Neural progenitor cell (in vitro differentiated cells): ENCODE results near the gene CRHR2. TPM values are rescaled to one million over a fixed set of nuclear protein-coding genes. Genes with fewer than 3 reads are reported as not detected.

Source experiments
- DNase-seq: peaks from one replicate; pipeline ENCODE4 v3.0.0-alpha.2; 2016; ENCODE audit warnings: low spot score
- H2AFZ ChIP-seq: fragments of 200-600 bp; sonication (generic); replicated peaks from 2 replicates; pipeline ENCODE4 v1.6.1; 2016; ENCODE audit warnings: antibody characterized with exemption
- H3F3A ChIP-seq: fragments of 200-600 bp; sonication (generic); 2 replicates; pipeline ENCODE4 v1.6.1; 2016; ENCODE audit warnings: antibody characterized with exemption, low read depth
- H3K27ac ChIP-seq: fragments of 200-600 bp; sonication (generic); 2 replicates; pipeline ENCODE4 v1.5.1; 2016; ENCODE audit warnings: mild to moderate bottlenecking
- H3K27me3 ChIP-seq: fragments of 200-600 bp; sonication (generic); 2 replicates; pipeline ENCODE4 v1.6.1; 2016; ENCODE audit warnings: mild to moderate bottlenecking, moderate library complexity
- H3K36me3 ChIP-seq: fragments of 200-600 bp; sonication (generic); 2 replicates; pipeline ENCODE4 v1.5.1; 2016
- H3K4me1 ChIP-seq: fragments of 200-600 bp; sonication (generic); 2 replicates; pipeline ENCODE4 v1.6.1; 2016; ENCODE audit warnings: mixed run types
- H3K4me2 ChIP-seq: fragments of 200-600 bp; sonication (generic); 2 replicates; pipeline ENCODE4 v1.6.1; 2016
- H3K4me3 ChIP-seq: fragments of 200-600 bp; sonication (generic); 2 replicates; pipeline ENCODE4 v1.5.1; 2016
- H3K79me2 ChIP-seq: fragments of 200-600 bp; sonication (generic); 2 replicates; pipeline ENCODE4 v1.6.1; 2016; ENCODE audit warnings: low read depth
- H3K9ac ChIP-seq: fragments of 200-600 bp; sonication (generic); 2 replicates; pipeline ENCODE4 v1.6.1; 2016
- H3K9me3 ChIP-seq: fragments of 200-600 bp; sonication (generic); 2 replicates; pipeline ENCODE4 v1.5.1; 2016; ENCODE audit warnings: low read depth
- H4K20me1 ChIP-seq: fragments of 200-600 bp; sonication (generic); 2 replicates; pipeline ENCODE4 v1.6.1; 2016; ENCODE audit warnings: low read depth
- H3K27ac Mint-ChIP-seq: 3 replicates; pipeline ENCODE4 v1.8.0; 2021; ENCODE audit warnings: mixed read lengths
- H3K27me3 Mint-ChIP-seq: 2 replicates; pipeline ENCODE4 v1.8.0; 2022; ENCODE audit warnings: low read depth, mild to moderate bottlenecking, inconsistent platforms, moderate library complexity, mixed read lengths; ENCODE audit not compliant: insufficient read depth
- H3K36me3 Mint-ChIP-seq: 3 replicates; pipeline ENCODE4 v1.8.0; 2021; ENCODE audit warnings: mixed read lengths
- H3K4me1 Mint-ChIP-seq: 3 replicates; pipeline ENCODE4 v1.8.0; 2021; ENCODE audit warnings: mixed read lengths
- H3K4me3 Mint-ChIP-seq: 3 replicates; pipeline ENCODE4 v1.8.0; 2021; ENCODE audit warnings: mild to moderate bottlenecking, moderate library complexity, mixed read lengths
- H3K9me3 Mint-ChIP-seq: 3 replicates; pipeline ENCODE4 v1.8.0; 2020; ENCODE audit warnings: mixed read lengths
- CTCF ChIP-seq: fragments of 200-600 bp; sonication (generic); IDR thresholded peaks from 2 replicates; pipeline ENCODE4 v1.5.1; 2017; ENCODE audit warnings: antibody characterized with exemption, mild to moderate bottlenecking
- EZH2 ChIP-seq: fragments of 200-600 bp; sonication (generic); IDR thresholded peaks from 2 replicates; pipeline ENCODE4 v1.6.1; 2017; ENCODE audit warnings: antibody characterized with exemption, mild to moderate bottlenecking, moderate library complexity
- EZH2phosphoT487 ChIP-seq: fragments of 200-600 bp; sonication (generic); IDR thresholded peaks from 2 replicates; pipeline ENCODE4 v1.6.1; 2017; ENCODE audit warnings: antibody characterized with exemption
- total RNA-seq: library from RNA; depleted of rRNA; stranded (reverse); fragments of >200 nt; gene quantifications from 2 replicates; pipeline ENCODE4 v1.2.3, GENCODE V29; 2015; ENCODE audit warnings: low replicate concordance

The CRHR2 gene
- total RNA-seq, 1 donor from 2014 or later, result not detected

- H3K79me2 ChIP-seq, result no peaks in the 10 kb centered on the region
- no peak overlapping the region for H3K4me3 Mint-ChIP-seq
- no peak for TF ChIP-seq CTCF
- no peak for TF ChIP-seq EZH2phosphoT487
- no peak for TF ChIP-seq EZH2
- no peaks in the 10 kb centered on the region for H3K27me3 Mint-ChIP-seq
- H3K4me2 ChIP-seq, result no peak overlapping the region
- H3K9ac ChIP-seq, result no peak overlapping the region
- peaks cover 23% of the 10 kb centered on the region for H4K20me1 ChIP-seq
- peak; percentile 53 for DNase-seq
- no peak overlapping the region for H2AFZ ChIP-seq
- no peak overlapping the region for H3K27ac ChIP-seq
- H3K4me3 ChIP-seq, result no peak overlapping the region
- peaks cover 5% of the 10 kb centered on the region for H3F3A ChIP-seq
- H3K4me1 Mint-ChIP-seq, result peaks cover 13% of the 10 kb centered on the region
- no peak overlapping the region for H3K27ac Mint-ChIP-seq
- peaks cover 5% of the 10 kb centered on the region for H3K27me3 ChIP-seq
- no peaks in the 10 kb centered on the region for H3K9me3 ChIP-seq
- H3K9me3 Mint-ChIP-seq, result no peaks in the 10 kb centered on the region
- no peaks in the 10 kb centered on the region for H3K36me3 ChIP-seq
- H3K36me3 Mint-ChIP-seq, result no peaks in the 10 kb centered on the region
- peaks cover 5% of the 10 kb centered on the region for H3K4me1 ChIP-seq
Observed at GRCh38 chr7:30688718-30689221, 6.5 kb upstream of the CRHR2 start.

- Histone ChIP-seq H4K20me1 (peaks cover 34% of the 10 kb centered on the region), H3K27ac (no peak overlapping the region), H3K4me1 (peaks cover 5% of the 10 kb centered on the region), H3K4me2 (no peak overlapping the region), H3K79me2 (no peaks in the 10 kb centered on the region), H2AFZ (no peak overlapping the region), H3K9me3 (no peaks in the 10 kb centered on the region), H3K9ac (no peak overlapping the region), H3K4me3 (no peak overlapping the region), H3K36me3 (no peaks in the 10 kb centered on the region), H3F3A (peaks cover 9% of the 10 kb centered on the region), H3K27me3 (peaks cover 17% of the 10 kb centered on the region)
- no peaks in the 10 kb centered on the region for H3K9me3 Mint-ChIP-seq
- DNase-seq, result no peak
- H3K4me3 Mint-ChIP-seq, result no peak overlapping the region
- H3K27ac Mint-ChIP-seq, result peak overlapping the region; percentile 78
- no peak for TF ChIP-seq EZH2
- TF ChIP-seq EZH2phosphoT487, result no peak
- TF ChIP-seq CTCF, result no peak
- H3K27me3 Mint-ChIP-seq, result peaks cover 9% of the 10 kb centered on the region
- peaks cover 18% of the 10 kb centered on the region for H3K4me1 Mint-ChIP-seq
- no peaks in the 10 kb centered on the region for H3K36me3 Mint-ChIP-seq
Observed at GRCh38 chr7:30687604-30688003, 5.3 kb upstream of the CRHR2 start.

- Histone ChIP-seq H3K36me3 (no peaks in the 10 kb centered on the region), H3K27me3 (peaks cover 44% of the 10 kb centered on the region), H3K4me3 (no peak overlapping the region), H3K9me3 (no peaks in the 10 kb centered on the region), H3K9ac (no peak overlapping the region), H3F3A (peaks cover 9% of the 10 kb centered on the region), H3K4me2 (no peak overlapping the region), H3K79me2 (no peaks in the 10 kb centered on the region), H2AFZ (no peak overlapping the region), H4K20me1 (peaks cover 59% of the 10 kb centered on the region), H3K4me1 (peaks cover 11% of the 10 kb centered on the region), H3K27ac (no peak overlapping the region)
- Mint-ChIP-seq H3K9me3 (peaks cover 2% of the 10 kb centered on the region), H3K27me3 (peaks cover 36% of the 10 kb centered on the region), H3K27ac (no peak overlapping the region), H3K4me1 (peaks cover 22% of the 10 kb centered on the region), H3K36me3 (no peaks in the 10 kb centered on the region), H3K4me3 (no peak overlapping the region)
- TF ChIP-seq EZH2 (no peak), EZH2phosphoT487 (no peak), CTCF (no peak)
- peak; percentile 34 for DNase-seq
Observed at GRCh38 chr7:30684351-30684750, 2.1 kb upstream of the CRHR2 start.
